Right ventricle myocardium superior (tissue), 1 donor: ENCODE measurements around the gene ARAP1. TPM values are rescaled to one million over a fixed set of nuclear protein-coding genes. Genes with fewer than 3 reads are reported as not detected.

ENCODE experiments used
- ATAC-seq: fragments of 200-7000 bp; cut with Tn5 transposase; one replicate; pipeline ENCODE4 v1.9.1; 2020; ENCODE audit warnings: mild to moderate bottlenecking; ENCODE audit not compliant: poor library complexity
- DNase-seq: peaks from one replicate; pipeline ENCODE4 v3.0.0-alpha.2; 2020
- intact Hi-C: fragments of 100-400 bp; cut with DNase I; formaldehyde crosslinking; loops from one replicate; pipeline ENCODE4 v1.11.2; 2022
- total RNA-seq: library from RNA; stranded (reverse); fragmentation: NEBNext Ultra II Directional; extraction: Animal tissue kit (Norgen Biotek cat#: 25700); gene quantifications from one replicate; pipeline ENCODE4 v1.2.1, GENCODE V29; 2021
- donor health status: DM: no; HTN: yes; CAD: no; lungs with severe emphysema.

ARAP1 gene
- total RNA-seq, 1 donor from 2014 or later = 58.0 TPM

GRCh38 chr11:72768581-72768980 is 16.4 kb upstream of the ARAP1 start:
- intact Hi-C loops = no loop called here
- DNase-seq (no peak), ATAC-seq (no peak)

- DNase-seq (no peak), ATAC-seq (no peak)
- intact Hi-C loops = no loop called here
Measured at GRCh38 chr11:72767203-72768062, 15.2 kb upstream of the ARAP1 start.

GRCh38 chr11:72766152-72766902 is 14.1 kb upstream of the ARAP1 start:
- intact Hi-C loops = no loop called here
- no peak for ATAC-seq

GRCh38 chr11:72764503-72764902 is 12.3 kb upstream of the ARAP1 start:
- intact Hi-C loops = no loop called here
- DNase-seq (no peak), ATAC-seq (no peak)

More at GRCh38 chr11:72766152-72766902, 14.1 kb upstream of the ARAP1 start:
- DNase-seq = no peak

- ATAC-seq (no peak), DNase-seq (no peak)
- intact Hi-C loops = no loop called here
Measured at GRCh38 chr11:72763823-72764222, 11.6 kb upstream of the ARAP1 start.

- intact Hi-C loops = no loop called here
- DNase-seq (no peak), ATAC-seq (no peak)
Measured at GRCh38 chr11:72762641-72763304, 10.6 kb upstream of the ARAP1 start.

- intact Hi-C loops = no loop called here
- ATAC-seq = peak; percentile 18
- DNase-seq = no peak
Measured at GRCh38 chr11:72760539-72761405, 8.6 kb upstream of the ARAP1 start.

GRCh38 chr11:72759468-72759985 is 7.3 kb upstream of the ARAP1 start:
- DNase-seq = no peak
- intact Hi-C loops = no loop called here
- ATAC-seq = no peak

- intact Hi-C loops = no loop called here
- ATAC-seq (peak; percentile 18), DNase-seq (peak; percentile 51)
Measured at GRCh38 chr11:72758690-72759389, 6.6 kb upstream of the ARAP1 start.

GRCh38 chr11:72758304-72758689 is 6.1 kb upstream of the ARAP1 start:
- intact Hi-C loops = no loop called here
- peak; percentile 27 for DNase-seq
- ATAC-seq = no peak

GRCh38 chr11:72755713-72756285 is 3.6 kb upstream of the ARAP1 start:
- intact Hi-C loops = no loop called here
- ATAC-seq = no peak
- DNase-seq = peak; percentile 22

GRCh38 chr11:72754544-72755155 is 2.4 kb upstream of the ARAP1 start:
- ATAC-seq = no peak
- intact Hi-C loops = no loop called here
- peak; percentile 39 for DNase-seq

GRCh38 chr11:72754149-72754543 is 1.9 kb upstream of the ARAP1 start:
- intact Hi-C loops = no loop called here
- ATAC-seq = no peak
- DNase-seq = no peak

GRCh38 chr11:72753341-72754148 is 1.3 kb upstream of the ARAP1 start:
- peak; percentile 4 for ATAC-seq
- intact Hi-C loops = no loop called here
- DNase-seq = peak; percentile 14

GRCh38 chr11:72751116-72752087 is 806 bp downstream of the ARAP1 start:
- intact Hi-C loops = no loop called here
- ATAC-seq (no peak), DNase-seq (no peak)
